Measurements from ENCODE around the gene TMPRSS12. TPM values are rescaled to one million over a fixed set of nuclear protein-coding genes. Genes with fewer than 3 reads are reported as not detected.

TMPRSS12 gene
- total and polyA plus RNA-seq, 10 donors = not detected

- H3K36me3 ChIP-seq = no peaks in the 10 kb centered on the region
- no peak for TF ChIP-seq POLR2A (IDR thresholded peaks at IDR 0.05)
- TF ChIP-seq CTCF (IDR thresholded peaks at IDR 0.05 in 8 of 11, conservative IDR thresholded peaks at IDR 0.05 in 3 of 11) = no peak
- no peak for TF ChIP-seq POLR2AphosphoS5 (IDR thresholded peaks at IDR 0.05)
- H3K4me1 ChIP-seq = no peaks in the 10 kb centered on the region
- intact Hi-C loops (cut with DNase I; ENCODE audit: low total_unique reads) = no loop called here
- H3K27ac ChIP-seq = no peak overlapping the region
- 88 to 100% (median 97%) methylated on average over 2 of the region's 2 CpGs for WGBS, 5 donors
- DNase-seq = no peak
- peaks cover 0 to 75% (median 60%) of the 10 kb centered on the region in 8 donors for H3K9me3 ChIP-seq
- H3K4me3 ChIP-seq = no peak overlapping the region
- no peaks in the 10 kb centered on the region for H3K27me3 ChIP-seq (replicated peaks in 1 of 7)
Observed at GRCh38 chr12:50913224-50913623, 70.5 kb downstream of the TMPRSS12 start.

GRCh38 chr12:50914872-50915484, 72.3 kb downstream of the TMPRSS12 start:
- WGBS, 5 donors = 81 to 84% (median 83%) methylated on average over 6 of the region's 6 CpGs
- H3K9me3 ChIP-seq = peaks cover 0 to 76% (median 60%) of the 10 kb centered on the region in 8 donors
- no peaks in the 10 kb centered on the region for H3K27me3 ChIP-seq (replicated peaks in 1 of 7)
- intact Hi-C loops (cut with DNase I; ENCODE audit: low total_unique reads) = no loop called here
- no peaks in the 10 kb centered on the region for H3K4me1 ChIP-seq
- no peak overlapping the region for H3K27ac ChIP-seq
- no peak for DNase-seq
- no peak overlapping the region for H3K4me3 ChIP-seq
- TF ChIP-seq POLR2AphosphoS5 (IDR thresholded peaks at IDR 0.05) = no peak
- TF ChIP-seq POLR2A (IDR thresholded peaks at IDR 0.05) = no peak
- TF ChIP-seq CTCF (IDR thresholded peaks at IDR 0.05 in 8 of 11, conservative IDR thresholded peaks at IDR 0.05 in 3 of 11) = no peak
- no peaks in the 10 kb centered on the region for H3K36me3 ChIP-seq

- WGBS, 5 donors = 66 to 94% (median 83%) methylated on average over 3 of the region's 3 CpGs
- intact Hi-C loops (cut with DNase I; ENCODE audit: low total_unique reads) = no loop called here
- TF ChIP-seq POLR2AphosphoS5 (IDR thresholded peaks at IDR 0.05) (no peak), POLR2A (IDR thresholded peaks at IDR 0.05) (no peak), CTCF (IDR thresholded peaks at IDR 0.05 in 8 of 11, conservative IDR thresholded peaks at IDR 0.05 in 3 of 11) (no peak)
- Histone ChIP-seq H3K27ac (no peak overlapping the region), H3K4me3 (no peak overlapping the region), H3K27me3 (replicated peaks in 1 of 7) (no peaks in the 10 kb centered on the region), H3K36me3 (no peaks in the 10 kb centered on the region), H3K4me1 (peaks cover 0 to 3% (median 0%) of the 10 kb centered on the region in 6 donors), H3K9me3 (peaks cover 0 to 71% (median 57%) of the 10 kb centered on the region in 8 donors)
- DNase-seq = no peak
Observed at GRCh38 chr12:50916292-50916691, 73.6 kb downstream of the TMPRSS12 start.

GRCh38 chr12:50918584-50919316, 76.0 kb downstream of the TMPRSS12 start:
- Histone ChIP-seq H3K4me1 (peaks cover 15 to 28% (median 21%) of the 10 kb centered on the region in 6 donors), H3K4me3 (no peak overlapping the region), H3K27ac (no peak overlapping the region), H3K36me3 (no peaks in the 10 kb centered on the region), H3K27me3 (replicated peaks in 1 of 7) (no peaks in the 10 kb centered on the region), H3K9me3 (peaks cover 0 to 46% (median 33%) of the 10 kb centered on the region in 8 donors)
- TF ChIP-seq CTCF (IDR thresholded peaks at IDR 0.05 in 8 of 11, conservative IDR thresholded peaks at IDR 0.05 in 3 of 11) (no peak), POLR2A (IDR thresholded peaks at IDR 0.05) (no peak), POLR2AphosphoS5 (IDR thresholded peaks at IDR 0.05) (no peak)
- intact Hi-C loops (cut with DNase I; ENCODE audit: low total_unique reads) = no loop called here
- DNase-seq = no peak
- 74 to 88% (median 81%) methylated on average over 5 of the region's 5 CpGs for WGBS, 5 donors

Data from spleen (tissue), 11 donors.